Measurements from ENCODE around the gene KRT83. TPM values are rescaled to one million over a fixed set of nuclear protein-coding genes. Genes with fewer than 3 reads are reported as not detected.

KRT83 gene
- total and polyA plus RNA-seq, 11 donors = not detected

DNA sequence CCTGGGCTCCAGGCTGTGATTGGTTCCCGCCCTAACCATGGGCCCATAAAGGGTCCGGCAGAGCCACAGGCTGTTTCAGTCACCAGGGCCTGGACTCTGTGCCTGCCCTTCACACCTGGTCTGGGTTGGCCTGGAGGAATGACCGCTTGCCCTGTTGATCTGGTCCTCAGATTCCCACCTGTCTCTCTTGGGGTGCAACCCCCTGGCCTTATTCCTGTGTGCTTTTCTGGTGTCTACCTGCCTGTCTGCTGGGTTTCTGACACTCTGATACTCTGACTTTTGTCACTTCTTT is 2.9 kb upstream of the KRT83 start:
- H3K4me1 ChIP-seq = no peaks in the 10 kb centered on the region
- intact Hi-C loops (cut with DNase I) = no loop called here
- no peak overlapping the region for H3K27ac ChIP-seq
- no peak for TF ChIP-seq POLR2A (IDR thresholded peaks at IDR 0.05)
- TF ChIP-seq CTCF (IDR thresholded peaks at IDR 0.05) = no peak
- peaks cover 7 to 44% (median 21%) of the 10 kb centered on the region in 9 donors for H3K27me3 ChIP-seq
- no peak for ATAC-seq
- H3K36me3 ChIP-seq = no peaks in the 10 kb centered on the region
- no peaks in the 10 kb centered on the region for H3K9me3 ChIP-seq
- H3K4me3 ChIP-seq = no peak overlapping the region
- WGBS, 4 donors = 72 to 97% (median 82%) methylated on average over 3 of the region's 3 CpGs
- no peak for DNase-seq

GRCh38 chr12:52323416-52324152 is 2.4 kb upstream of the KRT83 start:
- Histone ChIP-seq H3K4me3 (no peak overlapping the region), H3K36me3 (no peaks in the 10 kb centered on the region), H3K27ac (no peak overlapping the region), H3K4me1 (no peaks in the 10 kb centered on the region), H3K27me3 (peaks cover 7 to 48% (median 21%) of the 10 kb centered on the region in 9 donors), H3K9me3 (no peaks in the 10 kb centered on the region)
- intact Hi-C loops (cut with DNase I) = loop anchor here in 1 of 10 donors (2.0 kb wide), 1 partner anchor 163 kb away; no protein-coding TSS in a partner anchor
- WGBS, 4 donors = 81 to 90% (median 88%) methylated on average over 10 of the region's 10 CpGs
- DNase-seq (no peak), ATAC-seq (no peak)
- TF ChIP-seq POLR2A (IDR thresholded peaks at IDR 0.05) (no peak), CTCF (IDR thresholded peaks at IDR 0.05) (no peak)

DNA sequence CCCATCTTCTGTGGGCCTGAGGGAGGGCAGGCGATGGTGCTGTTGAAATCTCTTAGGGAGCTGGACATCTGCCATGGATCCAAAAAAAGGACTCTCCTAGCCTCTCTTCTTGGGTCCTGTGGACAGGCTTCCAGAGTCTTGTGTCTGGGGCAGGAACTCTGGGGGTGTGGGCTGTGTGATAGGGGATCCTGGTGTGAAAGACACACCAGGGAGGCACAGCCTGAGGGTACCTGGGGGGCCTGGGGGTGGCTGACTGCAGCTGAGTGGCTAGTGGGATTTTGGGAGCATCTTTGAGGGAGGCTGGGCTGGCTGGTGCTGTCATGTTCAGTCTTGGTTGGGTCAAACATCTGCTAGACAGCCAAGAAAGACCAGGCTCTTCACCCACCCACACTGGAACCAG is 1.8 kb upstream of the KRT83 start:
- TF ChIP-seq CTCF (IDR thresholded peaks at IDR 0.05) (no peak), POLR2A (IDR thresholded peaks at IDR 0.05) (no peak)
- Histone ChIP-seq H3K27ac (no peak overlapping the region), H3K4me3 (no peak overlapping the region), H3K9me3 (no peaks in the 10 kb centered on the region), H3K4me1 (no peaks in the 10 kb centered on the region), H3K36me3 (no peaks in the 10 kb centered on the region), H3K27me3 (peaks cover 7 to 48% (median 21%) of the 10 kb centered on the region in 9 donors)
- DNase-seq (no peak), ATAC-seq (no peak)
- intact Hi-C loops (cut with DNase I) = loop anchor here in 1 of 10 donors (2.0 kb wide), 1 partner anchor 162 kb away; no protein-coding TSS in a partner anchor
- 36 to 63% (median 45%) methylated on average over 1 of the region's 1 CpG for WGBS, 4 donors

- no peaks in the 10 kb centered on the region for H3K36me3 ChIP-seq
Measured at GRCh38 chr12:52322069-52322468, 871 bp upstream of the KRT83 start.

More at GRCh38 chr12:52322069-52322468, 871 bp upstream of the KRT83 start:
- 86 to 100% (median 92%) methylated on average over 1 of the region's 1 CpG for WGBS, 4 donors
- DNase-seq (no peak), ATAC-seq (no peak)
- intact Hi-C loops (cut with DNase I) = loop anchor here in 1 of 10 donors (2.0 kb wide), 1 partner anchor 161 kb away; no protein-coding TSS in a partner anchor
- H3K4me3 ChIP-seq = no peak overlapping the region
- H3K4me1 ChIP-seq = no peaks in the 10 kb centered on the region
- peaks cover 7 to 48% (median 21%) of the 10 kb centered on the region in 9 donors for H3K27me3 ChIP-seq
- no peaks in the 10 kb centered on the region for H3K9me3 ChIP-seq
- TF ChIP-seq POLR2A (IDR thresholded peaks at IDR 0.05) (no peak), CTCF (IDR thresholded peaks at IDR 0.05) (no peak)
- H3K27ac ChIP-seq = no peak overlapping the region
